ENCODE measurements around the gene ZBTB21. TPM values are rescaled to one million over a fixed set of nuclear protein-coding genes. Genes with fewer than 3 reads are reported as not detected.

Gene ZBTB21
- polyA plus RNA-seq, 2 of the 4 experiments (the other 2 are of a cell fraction): 5.4 to 13.1 TPM

DNA sequence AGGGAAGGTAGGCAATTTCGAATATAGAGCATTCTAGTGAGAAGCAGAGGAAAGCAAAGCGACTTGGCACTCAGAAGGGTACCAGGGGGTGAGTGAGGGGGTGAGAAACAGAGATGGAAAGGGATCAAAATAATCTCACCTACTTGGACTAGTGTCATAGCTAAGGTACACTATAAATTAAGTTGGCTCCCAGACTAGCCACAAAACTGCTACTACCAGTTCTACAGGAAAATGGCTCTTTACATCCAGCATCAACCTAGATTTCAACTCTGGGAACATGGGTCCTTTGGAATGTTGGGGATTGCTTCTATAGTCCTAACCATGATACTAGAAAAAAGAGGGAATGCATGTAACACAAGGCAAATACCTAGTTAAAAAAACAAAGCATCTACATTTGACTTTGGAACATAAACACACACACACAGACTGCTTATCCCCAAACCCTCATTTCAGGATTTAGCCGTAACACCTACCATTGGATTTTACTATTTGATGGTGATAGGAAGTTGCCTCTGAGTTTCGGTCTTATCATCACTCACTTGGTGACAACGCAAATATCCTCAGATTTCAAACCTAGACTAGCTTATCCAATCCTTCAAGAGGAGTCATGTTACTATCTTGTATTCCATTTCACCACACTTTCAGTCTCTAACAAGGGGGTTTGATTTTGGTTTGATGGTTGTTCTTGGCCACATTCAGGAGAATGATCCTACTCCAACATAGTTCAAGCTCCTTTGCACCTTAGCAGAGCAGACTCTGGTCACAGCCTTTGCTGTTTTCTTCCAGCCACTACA lies 5.6 kb downstream of the ZBTB21 start:
- FAIRE-seq: no peak
- CTCF ChIA-PET: interaction anchor here (0.5 to 2.2 kb wide), 6 partner anchors 33 to 392 kb away, joined by 3 to 9 read pairs (median 4); no protein-coding TSS in a partner anchor
- no peak for DNase-seq (ENCODE audit: low read depth in 1 of 2, low spot score in 1 of 2)
- WGBS (ENCODE audit: missing lambda C conversion rate): 88% methylated on average over 5 of the region's 5 CpGs
- Histone ChIP-seq H3K27ac (no peak overlapping the region), H3K4me1 (peaks cover 13% of the 10 kb centered on the region; the same call in 2 of the 3 replicates), H3K4me3 (no peak overlapping the region), H3K9me3 (no peaks in the 10 kb centered on the region), H3K4me2 (no peak overlapping the region)
- no peak for ATAC-seq
- TF ChIP-seq EHMT2 (IDR thresholded peaks at IDR 0.05; ENCODE audit: low read depth) (no peak), GATA3 (IDR thresholded peaks at IDR 0.05; ENCODE audit: borderline replicate concordance) (no peak), RCOR1 (IDR thresholded peaks at IDR 0.05; ENCODE audit: low read depth, low read length) (no peak), ZC3H11A (IDR thresholded peaks at IDR 0.05) (no peak), ZSCAN20 (CRISPR knock-in tag; IDR thresholded peaks at IDR 0.05) (no peak), POLR2A (IDR thresholded peaks at IDR 0.05; ENCODE audit: low read length) (no peak), KDM1A (IDR thresholded peaks at IDR 0.05; ENCODE audit: low read depth) (no peak)
- TF ChIP-seq, protein P1, sequence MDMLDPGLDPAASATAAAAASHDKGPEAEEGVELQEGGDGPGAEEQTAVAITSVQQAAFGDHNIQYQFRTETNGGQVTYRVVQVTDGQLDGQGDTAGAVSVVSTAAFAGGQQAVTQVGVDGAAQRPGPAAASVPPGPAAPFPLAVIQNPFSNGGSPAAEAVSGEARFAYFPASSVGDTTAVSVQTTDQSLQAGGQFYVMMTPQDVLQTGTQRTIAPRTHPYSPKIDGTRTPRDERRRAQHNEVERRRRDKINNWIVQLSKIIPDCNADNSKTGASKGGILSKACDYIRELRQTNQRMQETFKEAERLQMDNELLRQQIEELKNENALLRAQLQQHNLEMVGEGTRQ (IDR thresholded peaks at IDR 0.05): no peak
- TF ChIP-seq, protein P2, sequence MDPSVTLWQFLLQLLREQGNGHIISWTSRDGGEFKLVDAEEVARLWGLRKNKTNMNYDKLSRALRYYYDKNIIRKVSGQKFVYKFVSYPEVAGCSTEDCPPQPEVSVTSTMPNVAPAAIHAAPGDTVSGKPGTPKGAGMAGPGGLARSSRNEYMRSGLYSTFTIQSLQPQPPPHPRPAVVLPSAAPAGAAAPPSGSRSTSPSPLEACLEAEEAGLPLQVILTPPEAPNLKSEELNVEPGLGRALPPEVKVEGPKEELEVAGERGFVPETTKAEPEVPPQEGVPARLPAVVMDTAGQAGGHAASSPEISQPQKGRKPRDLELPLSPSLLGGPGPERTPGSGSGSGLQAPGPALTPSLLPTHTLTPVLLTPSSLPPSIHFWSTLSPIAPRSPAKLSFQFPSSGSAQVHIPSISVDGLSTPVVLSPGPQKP (IDR thresholded peaks at IDR 0.05; ENCODE audit: low read depth, low read length): no peak
- TF ChIP-seq, protein P3, sequence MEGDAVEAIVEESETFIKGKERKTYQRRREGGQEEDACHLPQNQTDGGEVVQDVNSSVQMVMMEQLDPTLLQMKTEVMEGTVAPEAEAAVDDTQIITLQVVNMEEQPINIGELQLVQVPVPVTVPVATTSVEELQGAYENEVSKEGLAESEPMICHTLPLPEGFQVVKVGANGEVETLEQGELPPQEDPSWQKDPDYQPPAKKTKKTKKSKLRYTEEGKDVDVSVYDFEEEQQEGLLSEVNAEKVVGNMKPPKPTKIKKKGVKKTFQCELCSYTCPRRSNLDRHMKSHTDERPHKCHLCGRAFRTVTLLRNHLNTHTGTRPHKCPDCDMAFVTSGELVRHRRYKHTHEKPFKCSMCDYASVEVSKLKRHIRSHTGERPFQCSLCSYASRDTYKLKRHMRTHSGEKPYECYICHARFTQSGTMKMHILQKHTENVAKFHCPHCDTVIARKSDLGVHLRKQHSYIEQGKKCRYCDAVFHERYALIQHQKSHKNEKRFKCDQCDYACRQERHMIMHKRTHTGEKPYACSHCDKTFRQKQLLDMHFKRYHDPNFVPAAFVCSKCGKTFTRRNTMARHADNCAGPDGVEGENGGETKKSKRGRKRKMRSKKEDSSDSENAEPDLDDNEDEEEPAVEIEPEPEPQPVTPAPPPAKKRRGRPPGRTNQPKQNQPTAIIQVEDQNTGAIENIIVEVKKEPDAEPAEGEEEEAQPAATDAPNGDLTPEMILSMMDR (IDR thresholded peaks at IDR 0.05): no peak
- TF ChIP-seq, protein P4, sequence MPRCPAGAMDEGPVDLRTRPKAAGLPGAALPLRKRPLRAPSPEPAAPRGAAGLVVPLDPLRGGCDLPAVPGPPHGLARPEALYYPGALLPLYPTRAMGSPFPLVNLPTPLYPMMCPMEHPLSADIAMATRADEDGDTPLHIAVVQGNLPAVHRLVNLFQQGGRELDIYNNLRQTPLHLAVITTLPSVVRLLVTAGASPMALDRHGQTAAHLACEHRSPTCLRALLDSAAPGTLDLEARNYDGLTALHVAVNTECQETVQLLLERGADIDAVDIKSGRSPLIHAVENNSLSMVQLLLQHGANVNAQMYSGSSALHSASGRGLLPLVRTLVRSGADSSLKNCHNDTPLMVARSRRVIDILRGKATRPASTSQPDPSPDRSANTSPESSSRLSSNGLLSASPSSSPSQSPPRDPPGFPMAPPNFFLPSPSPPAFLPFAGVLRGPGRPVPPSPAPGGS (IDR thresholded peaks at IDR 0.05): no peak
- POLR2A ChIA-PET: no interaction called here

DNA sequence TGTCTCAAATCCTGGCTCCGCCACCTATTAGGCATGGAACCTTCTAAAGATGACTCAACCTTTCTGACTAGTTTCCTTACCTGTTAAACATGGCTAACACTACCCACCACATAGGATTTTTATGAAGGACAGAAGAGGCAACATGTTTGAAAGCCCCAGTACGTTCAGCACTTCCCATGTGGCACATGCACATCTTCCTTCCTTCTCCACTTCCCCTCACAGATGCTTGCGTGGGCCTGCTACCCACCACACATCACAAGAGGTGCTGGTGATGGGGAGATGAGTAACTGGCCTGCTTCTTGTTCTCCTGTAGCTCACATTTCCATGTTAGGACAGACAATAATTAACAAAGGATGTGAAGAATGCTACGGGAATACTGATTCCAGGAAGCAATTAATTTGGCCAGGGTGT lies 7.1 kb downstream of the ZBTB21 start:
- Histone ChIP-seq H3K4me2 (0 out of 3 replicates have a peak overlapping the region, but pooled peaks have one; percentile 5), H3K9me3 (no peaks in the 10 kb centered on the region), H3K4me3 (no peak overlapping the region), H3K27ac (no peak overlapping the region), H3K4me1 (peaks cover 9% of the 10 kb centered on the region; the same call in 2 of the 3 replicates)
- FAIRE-seq (no peak), ATAC-seq (no peak), DNase-seq (ENCODE audit: low read depth in 1 of 2, low spot score in 1 of 2) (no peak)
- ChIA-PET CTCF (interaction anchor here (1.2 to 1.5 kb wide), 2 partner anchors 12 to 104 kb away, joined by 4 to 6 read pairs; no protein-coding TSS in a partner anchor), POLR2A (no interaction called here)
- TF ChIP-seq FOXS1 (CRISPR knock-in tag; IDR thresholded peaks at IDR 0.05) (no peak), CBX2 (IDR thresholded peaks at IDR 0.05; ENCODE audit: borderline replicate concordance, low read depth) (no peak), MAZ (IDR thresholded peaks at IDR 0.05; ENCODE audit: borderline replicate concordance, low read depth, low read length) (no peak), MAFK (IDR thresholded peaks at IDR 0.05; ENCODE audit: partially characterized antibody) (no peak)
- TF ChIP-seq, protein P2 (IDR thresholded peaks at IDR 0.05; ENCODE audit: low read depth, low read length): no peak
- 86% methylated on average over 4 of the region's 4 CpGs for WGBS (ENCODE audit: missing lambda C conversion rate)

Data from A549 (cell line).